GM23248 (cell line): ENCODE data around the gene COA4. TPM values are rescaled to one million over a fixed set of nuclear protein-coding genes. Genes with fewer than 3 reads are reported as not detected.

Experiments used
- DNase-seq: peaks from one replicate; pipeline ENCODE4 v3.0.0-alpha.2; 2015
- H2AFZ ChIP-seq: fragments of 200-600 bp; sonication (generic); 2 replicates; pipeline ENCODE4 v1.6.1; 2016; ENCODE audit warnings: antibody characterized with exemption
- H3F3A ChIP-seq: fragments of 200-600 bp; sonication (generic); 2 replicates; pipeline ENCODE4 v1.6.1; 2016; ENCODE audit warnings: mild to moderate bottlenecking, antibody characterized with exemption, mixed run types; ENCODE audit not compliant: insufficient read depth
- H3K27ac ChIP-seq: fragments of 200-600 bp; sonication (generic); 2 replicates; pipeline ENCODE4 v1.5.1; 2016; ENCODE audit warnings: mild to moderate bottlenecking
- H3K27me3 ChIP-seq: fragments of 200-600 bp; sonication (generic); replicated peaks from 2 replicates; pipeline ENCODE4 v1.6.1; 2016; ENCODE audit warnings: mild to moderate bottlenecking; ENCODE audit not compliant: insufficient read depth
- H3K36me3 ChIP-seq: fragments of 200-600 bp; sonication (generic); 2 replicates; pipeline ENCODE4 v1.6.1; 2016; ENCODE audit warnings: low read depth, mild to moderate bottlenecking
- H3K4me1 ChIP-seq: fragments of 200-600 bp; sonication (generic); 2 replicates; pipeline ENCODE4 v1.6.1; 2016; ENCODE audit warnings: mild to moderate bottlenecking; ENCODE audit not compliant: insufficient read depth
- H3K4me2 ChIP-seq: fragments of 200-600 bp; sonication (generic); one replicate; pipeline ENCODE4 v1.6.1; 2016; ENCODE audit warnings: mild to moderate bottlenecking; ENCODE audit not compliant: unreplicated experiment
- H3K4me3 ChIP-seq: fragments of 200-600 bp; sonication (generic); 2 replicates; pipeline ENCODE4 v1.5.1; 2016; ENCODE audit warnings: mild to moderate bottlenecking
- H3K79me2 ChIP-seq: fragments of 200-600 bp; sonication (generic); 2 replicates; pipeline ENCODE4 v1.6.1; 2016; ENCODE audit warnings: mild to moderate bottlenecking; ENCODE audit not compliant: insufficient read depth
- H3K9ac ChIP-seq: fragments of 200-600 bp; sonication (generic); 2 replicates; pipeline ENCODE4 v1.6.1; 2016; ENCODE audit warnings: mild to moderate bottlenecking
- H3K9me2 ChIP-seq: fragments of 200-600 bp; sonication (generic); 2 replicates; pipeline ENCODE4 v1.6.1; 2016; ENCODE audit warnings: mixed run types, mild to moderate bottlenecking, moderate library complexity; ENCODE audit not compliant: insufficient read depth
- H3K9me3 ChIP-seq: fragments of 200-600 bp; sonication (generic); one replicate; pipeline ENCODE4 v1.6.1; 2017; ENCODE audit warnings: low read depth
- H4K20me1 ChIP-seq: fragments of 200-600 bp; sonication (generic); 2 replicates; pipeline ENCODE4 v1.6.0; 2016; ENCODE audit not compliant: insufficient read depth
- EZH2 ChIP-seq: fragments of 200-600 bp; sonication (generic); IDR thresholded peaks from 2 replicates; pipeline ENCODE4 v1.6.1; 2018; ENCODE audit warnings: antibody characterized with exemption, mild to moderate bottlenecking; ENCODE audit not compliant: insufficient read depth, poor library complexity, severe bottlenecking
- EZH2phosphoT487 ChIP-seq: fragments of 200-600 bp; sonication (generic); IDR thresholded peaks from 2 replicates; pipeline ENCODE4 v1.6.1; 2018; ENCODE audit warnings: antibody characterized with exemption, moderate library complexity, mild to moderate bottlenecking, low read depth; ENCODE audit not compliant: insufficient read depth
- WGBS, 2 experiments: methylation state at CpG; one replicate each; pipeline ENCODE4 v1.1.6; 2015 to 2017; ENCODE audit warnings: low lambda C conversion rate in 2 of 2, low coverage in 1 of 2; ENCODE audit errors: missing lambda C conversion rate in 2 of 2; 5-methylcytosine and 5-hydroxymethylcytosine counted together
- in situ Hi-C: fragments of 300-500 bp; cut with MboI; formaldehyde crosslinking; loops from 2 replicates; pipeline ENCODE4 v1.15.0; 2020
- polyA plus RNA-seq: library from polyadenylated mRNA; unstranded; fragments of >200 nt; fragmentation: Nextera tagmentation; extraction: Ambion mirVana; gene quantifications from 2 replicates; pipeline ENCODE4 v1.2.1, GENCODE V29; 2016
- total RNA-seq: library from RNA; depleted of rRNA; stranded (reverse); fragments of >200 nt; shearing (Covaris generic); gene quantifications from 2 replicates; pipeline ENCODE4 v1.2.3, GENCODE V29; 2014; rRNA removed

COA4 gene
- total and polyA plus RNA-seq, 2 experiments from 2014 or later: 78.5 to 79.0 TPM

DNA sequence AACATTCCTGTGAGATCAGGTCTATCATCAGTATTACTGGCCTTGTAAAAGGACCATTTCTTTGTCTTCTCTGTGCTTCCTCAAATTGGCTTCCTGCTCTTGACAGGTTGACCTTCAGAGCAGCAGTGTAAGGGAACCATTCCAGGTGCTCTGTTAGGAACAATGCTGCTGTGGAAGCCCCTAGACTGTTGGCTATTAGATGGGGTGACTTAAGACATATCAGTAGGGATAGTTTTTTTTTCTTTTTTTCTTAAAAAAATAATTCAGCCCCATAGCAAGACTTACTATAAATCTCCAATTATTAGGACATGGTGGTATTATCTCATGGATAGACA lies 37.6 kb downstream of the COA4 start:
- Histone ChIP-seq H2AFZ (no peak overlapping the region), H4K20me1 (no peaks in the 10 kb centered on the region), H3K4me1 (peaks cover 8% of the 10 kb centered on the region; the same call in 1 of the 2 replicates), H3K9ac (no peak overlapping the region), H3K4me2 (no peak overlapping the region), H3K27ac (no peak overlapping the region), H3K27me3 (no peaks in the 10 kb centered on the region), H3K36me3 (no peaks in the 10 kb centered on the region), H3K9me3 (no peaks in the 10 kb centered on the region), H3K79me2 (no peaks in the 10 kb centered on the region), H3K4me3 (no peak overlapping the region), H3K9me2 (no peaks in the 10 kb centered on the region), H3F3A (0 out of 2 replicates have a peak, but pooled peaks cover 8% of the 10 kb centered on the region)
- no peak for TF ChIP-seq EZH2phosphoT487
- no peak for TF ChIP-seq EZH2
- in situ Hi-C loops: no loop called here
- DNase-seq: no peak

DNA sequence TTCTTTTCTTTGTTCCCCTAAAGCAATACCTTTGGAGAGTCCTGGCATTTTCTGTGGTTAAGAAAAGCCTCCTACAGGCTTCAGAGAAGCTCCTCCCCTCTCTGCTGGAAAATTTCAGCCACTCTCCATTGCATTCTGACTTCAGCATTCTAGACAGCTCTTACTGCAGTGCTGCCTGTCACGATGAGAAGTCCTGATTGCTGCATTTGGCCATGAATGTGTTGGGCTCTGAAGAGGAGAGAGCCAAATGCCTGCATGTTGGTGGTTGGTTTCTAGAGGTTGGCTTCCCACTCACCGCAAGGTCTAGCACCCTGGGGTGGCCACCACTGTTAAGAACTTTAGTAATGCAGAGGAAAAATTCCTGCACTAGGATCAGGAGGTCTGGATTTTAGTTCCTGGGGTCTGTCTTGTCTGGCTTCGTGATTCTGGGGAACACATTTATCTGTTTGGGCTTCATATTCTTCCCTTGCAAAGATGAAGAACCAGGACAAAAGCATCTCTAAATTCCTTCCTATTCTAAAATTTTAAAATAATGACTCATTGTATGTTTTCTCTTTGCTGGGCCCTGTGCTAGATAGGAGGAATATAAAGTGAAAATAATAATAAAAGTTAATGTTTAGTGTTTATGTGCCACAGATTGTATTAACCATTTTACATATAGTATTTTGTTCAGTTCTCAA lies 38.1 kb downstream of the COA4 start:
- WGBS, 2 experiments: 86% methylated on average over 3 of the region's 3 CpGs
- H3K79me2 ChIP-seq: no peaks in the 10 kb centered on the region
- H2AFZ ChIP-seq: no peak overlapping the region
- H3K4me1 ChIP-seq: peaks cover 8% of the 10 kb centered on the region; the same call in 1 of the 2 replicates
- H3F3A ChIP-seq: 0 out of 2 replicates have a peak, but pooled peaks cover 8% of the 10 kb centered on the region
- no peaks in the 10 kb centered on the region for H3K9me3 ChIP-seq
- no peak overlapping the region for H3K4me3 ChIP-seq
- H3K27ac ChIP-seq: no peak overlapping the region
- H3K9ac ChIP-seq: no peak overlapping the region
- H3K4me2 ChIP-seq: no peak overlapping the region
- in situ Hi-C loops: no loop called here
- H3K9me2 ChIP-seq: no peaks in the 10 kb centered on the region
- no peak for TF ChIP-seq EZH2phosphoT487
- no peak for TF ChIP-seq EZH2
- H3K27me3 ChIP-seq: no peaks in the 10 kb centered on the region
- peak; percentile 33 for DNase-seq
- no peaks in the 10 kb centered on the region for H4K20me1 ChIP-seq
- no peaks in the 10 kb centered on the region for H3K36me3 ChIP-seq

GRCh38 chr11:73833067-73833466 lies 43.6 kb downstream of the COA4 start:
- Histone ChIP-seq H3K4me3 (no peak overlapping the region), H3K9me2 (no peaks in the 10 kb centered on the region), H3K4me2 (no peak overlapping the region), H3K27me3 (no peaks in the 10 kb centered on the region), H3K4me1 (no peaks in the 10 kb centered on the region), H3F3A (0 out of 2 replicates have a peak, but pooled peaks cover 2% of the 10 kb centered on the region), H4K20me1 (no peaks in the 10 kb centered on the region), H2AFZ (no peak overlapping the region), H3K79me2 (no peaks in the 10 kb centered on the region), H3K36me3 (no peaks in the 10 kb centered on the region), H3K9me3 (no peaks in the 10 kb centered on the region), H3K9ac (no peak overlapping the region), H3K27ac (no peak overlapping the region)
- in situ Hi-C loops: no loop called here
- no peak for DNase-seq
- 68 to 71% methylated on average over 2 of the region's 2 CpGs for WGBS, 2 experiments
- TF ChIP-seq EZH2phosphoT487 (no peak), EZH2 (no peak)

DNA sequence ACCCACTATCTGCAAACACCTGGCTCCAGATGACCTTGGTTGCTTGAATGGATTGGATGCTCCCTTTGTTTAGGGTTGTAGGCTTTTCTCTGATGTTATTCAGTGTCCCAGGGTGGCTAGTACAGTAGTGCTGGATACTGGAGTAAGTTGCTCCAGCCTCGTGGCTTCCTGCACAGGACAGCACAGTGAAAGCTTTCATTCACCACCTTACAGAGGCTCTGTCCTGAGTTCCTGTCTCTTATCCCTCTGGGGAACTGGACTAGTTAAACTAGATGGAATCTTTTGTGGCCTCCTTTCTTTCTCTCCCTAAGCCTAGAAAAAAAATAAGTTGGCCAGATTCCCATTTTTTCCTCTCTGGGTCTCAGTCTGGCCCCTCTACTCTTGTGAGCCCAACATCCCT lies 46.4 kb downstream of the COA4 start:
- Histone ChIP-seq H3K4me2 (no peak overlapping the region), H3K4me1 (no peaks in the 10 kb centered on the region), H3K36me3 (no peaks in the 10 kb centered on the region), H3K27ac (no peak overlapping the region), H3K9me2 (no peaks in the 10 kb centered on the region), H3K27me3 (no peaks in the 10 kb centered on the region), H3K9ac (no peak overlapping the region), H2AFZ (no peak overlapping the region), H3K79me2 (no peaks in the 10 kb centered on the region), H3K4me3 (no peak overlapping the region), H3F3A (no peaks in the 10 kb centered on the region), H3K9me3 (no peaks in the 10 kb centered on the region), H4K20me1 (no peaks in the 10 kb centered on the region)
- TF ChIP-seq EZH2: no peak
- no peak for TF ChIP-seq EZH2phosphoT487
- in situ Hi-C loops: no loop called here
- 95 to 100% methylated on average over 1 of the region's 1 CpG for WGBS, 2 experiments
- no peak for DNase-seq

Other genes starting within 250 kb of the COA4 start
- gene PLEKHB1, start 230.3 kb downstream of the COA4 start, total RNA-seq: not detected in 2 replicates
- not detected in 2 replicates for gene PLEKHB1, start 230.3 kb downstream of the COA4 start, polyA plus RNA-seq
- 123 and 147 TPM in 2 replicates for gene RAB6A, start 115.8 kb downstream of the COA4 start, total RNA-seq
- 145 and 151 TPM in 2 replicates for gene RAB6A, start 115.8 kb downstream of the COA4 start, polyA plus RNA-seq
- 21.4 and 35.0 TPM in 2 replicates for gene MRPL48, start 89.0 kb downstream of the COA4 start, total RNA-seq
- 39.4 and 40.1 TPM in 2 replicates for gene MRPL48, start 89.0 kb downstream of the COA4 start, polyA plus RNA-seq
- 6.2 and 6.7 TPM in 2 replicates for gene PAAF1, start 153 bp upstream of the COA4 start, total RNA-seq
- 24.1 and 27.2 TPM in 2 replicates for gene PAAF1, start 153 bp upstream of the COA4 start, polyA plus RNA-seq
- not detected in 2 replicates for gene DNAJB13, start 74.2 kb upstream of the COA4 start, total RNA-seq
- 0.41 TPM in 2 replicates for gene DNAJB13, start 74.2 kb upstream of the COA4 start, polyA plus RNA-seq
- 2.4 TPM in 1 of 2 replicates, not detected in the other for gene UCP2, start 106.0 kb upstream of the COA4 start, total RNA-seq
- 2.0 and 2.8 TPM in 2 replicates for gene UCP2, start 106.0 kb upstream of the COA4 start, polyA plus RNA-seq
- gene UCP3, start 132.2 kb upstream of the COA4 start, total RNA-seq: 0.11 TPM in 1 of 2 replicates, not detected in the other
- 0.22 TPM in 1 of 2 replicates, not detected in the other for gene UCP3, start 132.2 kb upstream of the COA4 start, polyA plus RNA-seq